Measurements from ENCODE around the gene NOD2. TPM values are rescaled to one million over a fixed set of nuclear protein-coding genes. Genes with fewer than 3 reads are reported as not detected.

NOD2 gene
- total RNA-seq, 1 experiment from 2014 or later: 0.17 TPM

GRCh38 chr16:50645563-50646220 is 47.7 kb upstream of the NOD2 start:
- Histone ChIP-seq H2BK12ac (ENCODE audit: insufficient read length, low read depth, low read length) (no peak overlapping the region), H3K79me2 (ENCODE audit: insufficient read depth, low read length) (no peaks in the 10 kb centered on the region), H2BK20ac (ENCODE audit: low read depth, low read length, poor library complexity, severe bottlenecking) (no peak overlapping the region), H3K14ac (ENCODE audit: insufficient read depth, low read length) (no peak overlapping the region), H4K20me1 (ENCODE audit: control insufficient read depth, insufficient read depth, insufficient read length) (no peaks in the 10 kb centered on the region), H3K4me2 (ENCODE audit: insufficient read depth, insufficient read length, low read length) (no peak overlapping the region), H4K5ac (ENCODE audit: insufficient read length, low read depth, low read length) (no peak overlapping the region), H3K23me2 (ENCODE audit: insufficient read length, low read depth, low read length, poor library complexity, severe bottlenecking) (no peaks in the 10 kb centered on the region), H3K56ac (ENCODE audit: insufficient read length, low read depth, low read length) (no peak overlapping the region), H3K4me1 (ENCODE audit: insufficient read depth, low read length) (no peaks in the 10 kb centered on the region; the same call in 1 of the 2 replicates), H3K4ac (ENCODE audit: low read depth, low read length) (no peak overlapping the region), H2AFZ (ENCODE audit: low read length) (no peak overlapping the region), H4K8ac (replicated peaks; ENCODE audit: insufficient read length, low read depth, low read length) (no peak overlapping the region), H2BK120ac (ENCODE audit: low read depth, low read length, poor library complexity, severe bottlenecking) (no peak overlapping the region), H3K23ac (ENCODE audit: insufficient read length, low read depth, low read length) (no peak overlapping the region), H2BK15ac (ENCODE audit: low read depth, low read length) (no peak overlapping the region), H3K9me3 (ENCODE audit: control insufficient read depth, low read depth, low read length) (no peaks in the 10 kb centered on the region), H3K18ac (ENCODE audit: insufficient read length, low read depth, low read length) (no peak overlapping the region), H2BK5ac (ENCODE audit: insufficient read length, low read length) (no peak overlapping the region), H2AK5ac (ENCODE audit: insufficient read length, low read length) (no peak overlapping the region), H3T11ph (ENCODE audit: low read length) (no peak overlapping the region), H3K79me1 (ENCODE audit: insufficient read depth, low read depth, low read length, poor library complexity, severe bottlenecking) (no peaks in the 10 kb centered on the region), H3K27ac (ENCODE audit: insufficient read length, low read depth, low read length) (no peak overlapping the region), H4K91ac (ENCODE audit: insufficient read length, low read depth, low read length) (no peak overlapping the region), H3K27me3 (ENCODE audit: insufficient read depth, low read length) (no peaks in the 10 kb centered on the region), H3K9ac (ENCODE audit: extremely low read depth, insufficient read length, low read length) (no peak overlapping the region)
- Mint-ChIP-seq H3K27me3 (ENCODE audit: low read depth) (peaks cover 24% of the 10 kb centered on the region), H3K4me3 (no peak overlapping the region), H3K9me3 (no peaks in the 10 kb centered on the region; a peak in 1 of 5 replicates), H3K4me1 (peaks cover 13 to 17% of the 10 kb centered on the region in 2 experiments), H3K36me3 (ENCODE audit: insufficient read depth in 1 of 3, low read depth in 3 of 3) (no peaks in the 10 kb centered on the region), H3K27ac (no peak overlapping the region)
- no peak for TF ChIP-seq CTCF (conservative IDR thresholded peaks at IDR 0.05)
- DNase-seq: no peak
- no CpG with 5 or more reads among the region's 20 CpGs for WGBS (ENCODE audit: extremely low coverage, insufficient read length, low lambda C conversion rate)

Data from H9 (cell line).